Neural cell (in vitro differentiated cells): ENCODE data around the gene TTLL12. TPM values are rescaled to one million over a fixed set of nuclear protein-coding genes. Genes with fewer than 3 reads are reported as not detected.

Source experiments
- H2AFZ ChIP-seq: fragments of 200-600, 300-800 bp; sonication (generic), shearing (Covaris generic); 2 replicates; pipeline ENCODE4 v1.6.0; 2014; ENCODE audit warnings: low read depth, mild to moderate bottlenecking, antibody characterized with exemption, low read length, moderate library complexity
- H3F3A ChIP-seq: fragments of 200-600 bp; shearing (Covaris generic); 2 replicates; pipeline ENCODE4 v1.6.1; 2016; ENCODE audit warnings: mild to moderate bottlenecking, moderate library complexity, mixed read lengths, antibody characterized with exemption, low read length; ENCODE audit not compliant: insufficient read depth, poor library complexity, severe bottlenecking
- H3K27ac ChIP-seq: fragments of 200-600, 300-800 bp; sonication (generic), shearing (Covaris generic); 2 replicates; pipeline ENCODE4 v1.5.1; 2014; ENCODE audit warnings: mild to moderate bottlenecking, low read length, moderate library complexity
- H3K27me3 ChIP-seq: fragments of 300-800, 200-600 bp; sonication (generic), shearing (Covaris generic); 2 replicates; pipeline ENCODE4 v1.6.0; 2014; ENCODE audit warnings: mild to moderate bottlenecking, low read depth, low read length, moderate library complexity; ENCODE audit not compliant: insufficient read depth
- H3K36me3 ChIP-seq: fragments of 300-800, 200-600 bp; sonication (generic), shearing (Covaris generic); 2 replicates; pipeline ENCODE4 v1.5.1; 2014; ENCODE audit warnings: mild to moderate bottlenecking, antibody characterized with exemption, low read length, moderate library complexity; ENCODE audit not compliant: insufficient read depth
- H3K4me2 ChIP-seq: fragments of 300-800, 200-600 bp; sonication (generic), shearing (Covaris generic); 2 replicates; pipeline ENCODE4 v1.6.0; 2014; ENCODE audit warnings: mild to moderate bottlenecking, low read length
- H3K4me3 ChIP-seq: fragments of 300-800, 200-600 bp; sonication (generic), shearing (Covaris generic); 2 replicates; pipeline ENCODE4 v1.5.1; 2014; ENCODE audit warnings: mild to moderate bottlenecking, low read length, moderate library complexity
- H3K79me2 ChIP-seq: fragments of 200-600 bp; shearing (Covaris generic); replicated peaks from 2 replicates; pipeline ENCODE4 v1.6.0; 2014; ENCODE audit warnings: mild to moderate bottlenecking, low read length, moderate library complexity; ENCODE audit not compliant: insufficient read depth
- H3K9ac ChIP-seq: fragments of 300-800, 200-600 bp; sonication (generic), shearing (Covaris generic); 2 replicates; pipeline ENCODE4 v1.6.1; 2016; ENCODE audit warnings: mild to moderate bottlenecking, low read length, mixed read lengths
- H3K9me2 ChIP-seq: fragments of 200-600 bp; shearing (Covaris generic); 2 replicates; pipeline ENCODE4 v1.6.1; 2016; ENCODE audit warnings: mild to moderate bottlenecking, low read length, mixed read lengths; ENCODE audit not compliant: insufficient read depth
- H3K9me3 ChIP-seq: fragments of 200-600, 300-800 bp; sonication (generic), shearing (Covaris generic); 2 replicates; pipeline ENCODE4 v1.6.1; 2016; ENCODE audit warnings: mild to moderate bottlenecking, mixed run types, low read length, moderate library complexity, mixed read lengths
- H4K20me1 ChIP-seq: fragments of 200-600 bp; shearing (Covaris generic); 2 replicates; pipeline ENCODE4 v1.6.1; 2016; ENCODE audit warnings: mild to moderate bottlenecking, mixed run types; ENCODE audit not compliant: insufficient read depth
- EP300 ChIP-seq: fragments of 450-650 bp; conservative IDR thresholded peaks from 2 replicates; pipeline ENCODE4 v1.6.1; 2014; ENCODE audit warnings: antibody characterized with exemption, mild to moderate bottlenecking, moderate library complexity; ENCODE audit not compliant: poor library complexity, severe bottlenecking
- EZH2 ChIP-seq: fragments of 200-600, 300-800 bp; shearing (Covaris generic), sonication (generic); IDR thresholded peaks from 2 replicates; pipeline ENCODE4 v1.6.1; 2014; ENCODE audit warnings: antibody characterized with exemption, low read length, borderline replicate concordance, mild to moderate bottlenecking; ENCODE audit not compliant: insufficient read depth, poor library complexity, severe bottlenecking
- MXI1 ChIP-seq: fragments of 450-650 bp; conservative IDR thresholded peaks from 2 replicates; pipeline ENCODE4 v1.6.1; 2014; ENCODE audit warnings: antibody characterized with exemption, mild to moderate bottlenecking; ENCODE audit not compliant: poor library complexity, severe bottlenecking
- POLR2AphosphoS5 ChIP-seq: IDR thresholded peaks from 2 replicates; pipeline ENCODE4 v1.6.1; 2012
- RAD21 ChIP-seq: fragments of 450-650 bp; conservative IDR thresholded peaks from 2 replicates; pipeline ENCODE4 v1.6.1; 2014; ENCODE audit warnings: antibody characterized with exemption, mild to moderate bottlenecking, moderate library complexity
- SMC3 ChIP-seq: fragments of 450-650 bp; conservative IDR thresholded peaks from 2 replicates; pipeline ENCODE4 v1.6.1; 2014; ENCODE audit warnings: antibody characterized with exemption, mild to moderate bottlenecking, moderate library complexity; ENCODE audit not compliant: poor library complexity
- TAF1 ChIP-seq: IDR thresholded peaks from 2 replicates; pipeline ENCODE4 v1.6.1; 2012; ENCODE audit warnings: low read depth
- polyA plus RNA-seq: library from polyadenylated mRNA; depleted of rRNA; stranded (reverse); fragments of >200 nt; gene quantifications from 2 replicates; pipeline ENCODE4 v1.2.3, GENCODE V29; 2014
- TF ChIP-seq, protein P1 (sequence below): IDR thresholded peaks from 2 replicates; pipeline ENCODE4 v1.6.1; 2012; ENCODE audit warnings: borderline replicate concordance
- TF ChIP-seq, protein P2 (sequence below): fragments of 450-650 bp; IDR thresholded peaks from 2 replicates; pipeline ENCODE4 v1.5.1; 2014; ENCODE audit warnings: antibody characterized with exemption, mild to moderate bottlenecking, moderate library complexity; ENCODE audit not compliant: poor library complexity, severe bottlenecking

The TTLL12 gene
- polyA plus RNA-seq, 1 donor from 2014 or later, result 22.2 TPM

DNA sequence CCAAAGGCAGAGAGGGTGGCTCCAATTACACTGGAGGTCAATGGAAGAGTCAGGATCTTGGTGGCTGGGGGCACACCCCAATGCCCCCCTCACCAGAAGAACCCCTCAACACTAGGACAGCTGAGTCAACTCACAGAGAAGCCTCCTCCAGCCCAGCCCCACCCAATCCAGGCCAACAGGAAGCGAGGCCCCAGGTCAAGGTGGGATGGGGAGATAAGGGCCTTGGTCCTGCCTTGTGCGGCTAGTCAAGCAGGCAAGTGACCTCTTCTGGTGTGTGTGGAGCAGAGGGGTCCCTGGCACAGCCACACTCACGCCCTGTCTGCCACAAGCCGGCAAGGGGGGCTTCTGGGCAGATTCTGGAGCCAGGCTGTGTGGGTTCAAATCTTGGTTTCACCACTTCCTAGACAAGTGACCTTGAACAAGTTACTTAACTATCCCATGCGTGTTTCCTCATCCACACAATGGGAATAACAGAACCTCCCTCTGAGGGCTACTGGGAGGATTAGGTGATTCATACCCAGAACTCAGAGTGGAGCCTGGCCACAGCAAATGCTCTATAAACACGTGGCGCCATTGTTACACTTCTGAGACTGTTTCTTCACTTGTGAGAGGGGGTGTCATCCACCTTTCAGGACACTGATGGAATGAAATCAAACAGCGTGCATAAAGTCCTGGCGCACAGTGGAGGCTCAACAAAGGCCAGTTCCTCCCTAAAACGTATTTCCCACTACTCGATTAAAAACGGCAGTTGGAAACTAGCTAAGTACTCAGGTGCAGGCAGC lies 3.2 kb downstream of the TTLL12 start:
- Histone ChIP-seq H3K4me2 (no peak overlapping the region), H3F3A (no peaks in the 10 kb centered on the region), H2AFZ (no peak overlapping the region), H3K27me3 (no peaks in the 10 kb centered on the region), H4K20me1 (no peaks in the 10 kb centered on the region), H3K79me2 (no peaks in the 10 kb centered on the region), H3K9ac (no peak overlapping the region), H3K9me2 (no peaks in the 10 kb centered on the region), H3K27ac (no peak overlapping the region), H3K4me3 (no peak overlapping the region), H3K36me3 (no peaks in the 10 kb centered on the region), H3K9me3 (no peaks in the 10 kb centered on the region)
- TF ChIP-seq EZH2, result no peak
- TF ChIP-seq SMC3, result no peak
- TF ChIP-seq TAF1, result no peak
- TF ChIP-seq, protein P1, sequence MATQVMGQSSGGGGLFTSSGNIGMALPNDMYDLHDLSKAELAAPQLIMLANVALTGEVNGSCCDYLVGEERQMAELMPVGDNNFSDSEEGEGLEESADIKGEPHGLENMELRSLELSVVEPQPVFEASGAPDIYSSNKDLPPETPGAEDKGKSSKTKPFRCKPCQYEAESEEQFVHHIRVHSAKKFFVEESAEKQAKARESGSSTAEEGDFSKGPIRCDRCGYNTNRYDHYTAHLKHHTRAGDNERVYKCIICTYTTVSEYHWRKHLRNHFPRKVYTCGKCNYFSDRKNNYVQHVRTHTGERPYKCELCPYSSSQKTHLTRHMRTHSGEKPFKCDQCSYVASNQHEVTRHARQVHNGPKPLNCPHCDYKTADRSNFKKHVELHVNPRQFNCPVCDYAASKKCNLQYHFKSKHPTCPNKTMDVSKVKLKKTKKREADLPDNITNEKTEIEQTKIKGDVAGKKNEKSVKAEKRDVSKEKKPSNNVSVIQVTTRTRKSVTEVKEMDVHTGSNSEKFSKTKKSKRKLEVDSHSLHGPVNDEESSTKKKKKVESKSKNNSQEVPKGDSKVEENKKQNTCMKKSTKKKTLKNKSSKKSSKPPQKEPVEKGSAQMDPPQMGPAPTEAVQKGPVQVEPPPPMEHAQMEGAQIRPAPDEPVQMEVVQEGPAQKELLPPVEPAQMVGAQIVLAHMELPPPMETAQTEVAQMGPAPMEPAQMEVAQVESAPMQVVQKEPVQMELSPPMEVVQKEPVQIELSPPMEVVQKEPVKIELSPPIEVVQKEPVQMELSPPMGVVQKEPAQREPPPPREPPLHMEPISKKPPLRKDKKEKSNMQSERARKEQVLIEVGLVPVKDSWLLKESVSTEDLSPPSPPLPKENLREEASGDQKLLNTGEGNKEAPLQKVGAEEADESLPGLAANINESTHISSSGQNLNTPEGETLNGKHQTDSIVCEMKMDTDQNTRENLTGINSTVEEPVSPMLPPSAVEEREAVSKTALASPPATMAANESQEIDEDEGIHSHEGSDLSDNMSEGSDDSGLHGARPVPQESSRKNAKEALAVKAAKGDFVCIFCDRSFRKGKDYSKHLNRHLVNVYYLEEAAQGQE, result no peak
- no peak for TF ChIP-seq RAD21

DNA sequence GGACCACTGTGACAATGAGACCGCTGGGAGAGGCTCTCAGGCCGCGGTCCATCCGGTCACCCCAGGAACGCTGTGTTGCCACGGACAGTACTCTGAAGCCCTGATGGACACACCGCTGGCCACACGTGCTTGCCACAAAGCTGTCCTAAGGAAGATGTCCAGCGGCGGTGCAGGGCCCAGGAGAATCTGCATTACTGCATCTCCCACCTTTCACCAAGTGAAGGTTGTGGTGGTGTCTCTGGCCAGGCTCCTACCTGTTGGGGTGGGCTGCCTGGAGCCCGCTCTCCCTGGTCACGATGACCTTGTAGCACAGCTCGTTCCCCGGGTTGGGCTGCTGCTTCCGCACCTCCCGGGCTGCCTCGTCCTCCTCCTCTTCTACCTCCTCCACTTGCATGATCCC lies 4.2 kb downstream of the TTLL12 start:
- Histone ChIP-seq H3K9me2 (no peaks in the 10 kb centered on the region), H3K4me2 (no peak overlapping the region), H3K4me3 (no peak overlapping the region), H3K27me3 (no peaks in the 10 kb centered on the region), H2AFZ (no peak overlapping the region), H3K9ac (no peak overlapping the region), H3K36me3 (no peaks in the 10 kb centered on the region), H4K20me1 (no peaks in the 10 kb centered on the region), H3K9me3 (no peaks in the 10 kb centered on the region), H3K79me2 (no peaks in the 10 kb centered on the region), H3K27ac (no peak overlapping the region), H3F3A (no peaks in the 10 kb centered on the region)
- TF ChIP-seq EZH2 (no peak), SMC3 (no peak), MXI1 (no peak), RAD21 (no peak), POLR2AphosphoS5 (no peak), EP300 (no peak), TAF1 (no peak)
- TF ChIP-seq, protein P1, result no peak
- TF ChIP-seq, protein P2, sequence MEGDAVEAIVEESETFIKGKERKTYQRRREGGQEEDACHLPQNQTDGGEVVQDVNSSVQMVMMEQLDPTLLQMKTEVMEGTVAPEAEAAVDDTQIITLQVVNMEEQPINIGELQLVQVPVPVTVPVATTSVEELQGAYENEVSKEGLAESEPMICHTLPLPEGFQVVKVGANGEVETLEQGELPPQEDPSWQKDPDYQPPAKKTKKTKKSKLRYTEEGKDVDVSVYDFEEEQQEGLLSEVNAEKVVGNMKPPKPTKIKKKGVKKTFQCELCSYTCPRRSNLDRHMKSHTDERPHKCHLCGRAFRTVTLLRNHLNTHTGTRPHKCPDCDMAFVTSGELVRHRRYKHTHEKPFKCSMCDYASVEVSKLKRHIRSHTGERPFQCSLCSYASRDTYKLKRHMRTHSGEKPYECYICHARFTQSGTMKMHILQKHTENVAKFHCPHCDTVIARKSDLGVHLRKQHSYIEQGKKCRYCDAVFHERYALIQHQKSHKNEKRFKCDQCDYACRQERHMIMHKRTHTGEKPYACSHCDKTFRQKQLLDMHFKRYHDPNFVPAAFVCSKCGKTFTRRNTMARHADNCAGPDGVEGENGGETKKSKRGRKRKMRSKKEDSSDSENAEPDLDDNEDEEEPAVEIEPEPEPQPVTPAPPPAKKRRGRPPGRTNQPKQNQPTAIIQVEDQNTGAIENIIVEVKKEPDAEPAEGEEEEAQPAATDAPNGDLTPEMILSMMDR, result no peak
